SK-N-SH (cell line): ENCODE data around the gene RAPGEF4. TPM values are rescaled to one million over a fixed set of nuclear protein-coding genes. Genes with fewer than 3 reads are reported as not detected.
A peak's percentile ranks its signal among the peaks of the same experiment; 100 is the strongest.

Experiments
- CTCF ChIA-PET: fragments of 300-600, 350-600 bp; formaldehyde crosslinking; extraction: SDS; loops from one replicate; lab custom pipeline; 2021; lab: Yijun Ruan, JAX
- POLR2A ChIA-PET: fragments of 350-600 bp; sonication (Branson Sonifier 250); formaldehyde crosslinking; extraction: SDS; loops from one replicate; lab custom pipeline; 2020; ENCODE audit warnings: antibody characterized with exemption, inconsistent platforms; lab: Yijun Ruan, JAX
- DNase-seq: peaks from one replicate; pipeline ENCODE4 v3.0.0; 2012
- H2AFZ ChIP-seq: fragments of 200-600 bp; sonication (generic); 2 replicates; pipeline ENCODE4 v1.8.1; 2016; ENCODE audit warnings: antibody characterized with exemption, mild to moderate bottlenecking, low read depth
- H3F3A ChIP-seq: fragments of 200-600 bp; sonication (generic); replicated peaks from 2 replicates; pipeline ENCODE3; 2016; ENCODE audit warnings: antibody characterized with exemption, mild to moderate bottlenecking; ENCODE audit not compliant: insufficient read depth
- H3K27ac ChIP-seq, 2 experiments: fragments of 200-500 bp in 1 of 2; fragments of 200-600 bp in 1 of 2; sonication (Bioruptor generic) in 1 of 2; sonication (generic), shearing (Covaris generic) in 1 of 2; 2 replicates each; pipeline versions ENCODE4 v1.5.1 to v1.6.1; 2014 to 2016; ENCODE audit warnings: low read depth in 2 of 2, inconsistent platforms in 1 of 2, low read length in 1 of 2, mild to moderate bottlenecking in 1 of 2, mixed read lengths in 1 of 2
- H3K27me3 ChIP-seq: fragments of 200-600 bp; sonication (generic), shearing (Covaris generic); 2 replicates; pipeline ENCODE4 v1.6.1; 2016; ENCODE audit warnings: mixed run types; ENCODE audit not compliant: insufficient read depth
- H3K36me3 ChIP-seq, 2 experiments: fragments of 200-500 bp in 1 of 2; fragments of 200-600 bp in 1 of 2; sonication (Bioruptor generic) in 1 of 2; sonication (generic) in 1 of 2; replicated peaks in 1 of 2; 2 replicates each; pipeline versions ENCODE3 to v1.5.1; 2014 to 2016; ENCODE audit warnings: low read length in 1 of 2, mild to moderate bottlenecking in 1 of 2; ENCODE audit not compliant: insufficient read depth in 2 of 2, control insufficient read depth in 1 of 2
- H3K4me1 ChIP-seq, 2 experiments: fragments of 200-500 bp in 1 of 2; fragments of 200-600 bp in 1 of 2; sonication (Bioruptor generic) in 1 of 2; sonication (generic), shearing (Covaris generic) in 1 of 2; 2 replicates each; pipeline versions ENCODE4 v1.5.1 to v1.6.1; 2014 to 2016; ENCODE audit warnings: low read depth in 1 of 2, low read length in 1 of 2, mixed run types in 1 of 2; ENCODE audit not compliant: insufficient read depth in 2 of 2, control insufficient read depth in 1 of 2
- H3K4me2 ChIP-seq: fragments of 200-600 bp; sonication (generic), shearing (Covaris generic); 2 replicates; pipeline ENCODE4 v1.6.1; 2017; ENCODE audit warnings: mixed run types
- H3K4me3 ChIP-seq, 2 experiments: fragments of 200-500 bp in 1 of 2; fragments of 200-600 bp in 1 of 2; sonication (Bioruptor generic) in 1 of 2; sonication (generic), shearing (Covaris generic) in 1 of 2; 2 replicates each; pipeline versions ENCODE4 v1.5.1 to v1.8.1; 2014 to 2016; ENCODE audit warnings: low read depth in 2 of 2, inconsistent platforms in 1 of 2, low read length in 1 of 2, mild to moderate bottlenecking in 1 of 2, mixed read lengths in 1 of 2, moderate library complexity in 1 of 2
- H3K79me2 ChIP-seq: fragments of 200-600 bp; sonication (generic); 2 replicates; pipeline ENCODE4 v1.8.1; 2017; ENCODE audit warnings: mild to moderate bottlenecking; ENCODE audit not compliant: insufficient read depth
- H3K9ac ChIP-seq: fragments of 200-600 bp; sonication (generic); 2 replicates; pipeline ENCODE4 v1.6.1; 2017; ENCODE audit warnings: mixed run types
- H3K9me2 ChIP-seq: fragments of 200-600 bp; sonication (generic); 2 replicates; pipeline ENCODE4 v1.6.1; 2017; ENCODE audit warnings: mixed run types
- H3K9me3 ChIP-seq: fragments of 200-600 bp; sonication (generic); 2 replicates; pipeline ENCODE4 v1.6.1; 2017; ENCODE audit warnings: mixed run types, mild to moderate bottlenecking, moderate library complexity
- H4K20me1 ChIP-seq: fragments of 200-600 bp; sonication (generic); 2 replicates; pipeline ENCODE4 v1.6.1; 2017; ENCODE audit warnings: mild to moderate bottlenecking, mixed run types; ENCODE audit not compliant: insufficient read depth
- EP300 ChIP-seq, 2 experiments: IDR thresholded peaks; 2 replicates each; pipeline versions ENCODE4 v1.4.0 to v1.6.1; 2012; ENCODE audit warnings: borderline replicate concordance in 1 of 2, low read depth in 1 of 2, low read length in 1 of 2
- FOXJ3 ChIP-seq: sonication (generic); formaldehyde crosslinking; IDR thresholded peaks from 2 replicates; pipeline ENCODE4 v1.5.1; 2020; ENCODE audit warnings: mild to moderate bottlenecking, missing genetic modification reagents
- FOXM1 ChIP-seq: IDR thresholded peaks from 2 replicates; pipeline ENCODE4 v1.4.0; 2012; ENCODE audit warnings: low read depth, mild to moderate bottlenecking
- NFIC ChIP-seq: IDR thresholded peaks from 2 replicates; pipeline ENCODE4 v1.4.0; 2012; ENCODE audit warnings: borderline replicate concordance
- POLR2AphosphoS5 ChIP-seq: IDR thresholded peaks from 2 replicates; pipeline ENCODE4 v1.6.1; 2012; ENCODE audit warnings: low read depth, low read length
- RCOR1 ChIP-seq: fragments of 150-350 bp; IDR thresholded peaks from 2 replicates; pipeline ENCODE4 v1.6.1; 2017; ENCODE audit warnings: antibody characterized with exemption, low read length
- REST ChIP-seq: IDR thresholded peaks from 2 replicates; pipeline ENCODE4 v1.6.1; 2012; ENCODE audit warnings: mild to moderate bottlenecking, low read depth, low read length, moderate library complexity
- RXRA ChIP-seq: IDR thresholded peaks from 2 replicates; pipeline ENCODE4 v1.4.0; 2012; ENCODE audit warnings: low read depth, mild to moderate bottlenecking, borderline replicate concordance
- TEAD4 ChIP-seq: IDR thresholded peaks from 2 replicates; pipeline ENCODE4 v1.4.0; 2012; ENCODE audit warnings: mild to moderate bottlenecking, borderline replicate concordance; ENCODE audit not compliant: insufficient read depth
- WGBS: methylation state at CpG from one replicate; pipeline ENCODE4 v1.1.6; 2017; ENCODE audit warnings: low lambda C conversion rate; 5-methylcytosine and 5-hydroxymethylcytosine counted together
- polyA plus RNA-seq, 3 experiments: library from polyadenylated mRNA; depleted of rRNA; stranded (reverse); fragments of >200 nt; gene quantifications; 2 replicates each; pipeline ENCODE4 v1.2.3, GENCODE V29; 2012
- TF ChIP-seq, protein P1 (sequence below): fragments of 200-600 bp; sonication (generic); IDR thresholded peaks from 2 replicates; pipeline ENCODE4 v1.6.1; 2017; ENCODE audit warnings: antibody characterized with exemption, mild to moderate bottlenecking, moderate library complexity
- TF ChIP-seq, protein P2 (sequence below): fragments of 150-350 bp; IDR thresholded peaks from 2 replicates; pipeline ENCODE4 v1.6.1; 2017; ENCODE audit warnings: antibody characterized with exemption, low read length, low read depth, borderline replicate concordance
- TF ChIP-seq, protein P3 (sequence below): IDR thresholded peaks from 2 replicates; pipeline ENCODE4; 2012
- TF ChIP-seq, protein P4 (sequence below): IDR thresholded peaks from 2 replicates; pipeline ENCODE4 v1.4.0; 2012; ENCODE audit warnings: low read depth, borderline replicate concordance

RAPGEF4 gene
- polyA plus RNA-seq, 1 of the 3 experiments (the other 2 are of a cell fraction), result 0.30 TPM

GRCh38 chr2:173077506-173078177 is 342.0 kb downstream of the RAPGEF4 start:
- H3K9me3 ChIP-seq, result no peaks in the 10 kb centered on the region
- peak overlapping the region; percentile 85 to 88; a peak in 3 of 4 replicates for H3K27ac ChIP-seq
- peaks cover 63% of the 10 kb centered on the region for H3K79me2 ChIP-seq
- CTCF ChIA-PET, result interaction anchor here (1.0 to 1.8 kb wide), 3 partner anchors 50 to 133 kb away, joined by 5 to 7 read pairs (median 6); no protein-coding TSS in a partner anchor
- peaks cover 3 to 4% of the 10 kb centered on the region in 2 experiments; a peak in 3 of 4 replicates for H3K4me1 ChIP-seq
- peak overlapping the region; percentile 92 for H3K9ac ChIP-seq
- WGBS, result 62% methylated on average over 5 of the region's 5 CpGs
- no peak for DNase-seq
- no peaks in the 10 kb centered on the region for H4K20me1 ChIP-seq
- H3K27me3 ChIP-seq, result no peaks in the 10 kb centered on the region
- POLR2A ChIA-PET, result no interaction called here
- TF ChIP-seq NFIC (0 out of 2 replicates have a peak, but pooled peaks have one; percentile 8), TEAD4 (no peak)
- no peaks in the 10 kb centered on the region for H3K9me2 ChIP-seq
- peak overlapping the region; percentile 85; a peak in 3 of 4 replicates for H3K4me3 ChIP-seq
- H3K36me3 ChIP-seq, result no peaks in the 10 kb centered on the region
- peak overlapping the region; percentile 88 for H3K4me2 ChIP-seq
- no peak overlapping the region for H2AFZ ChIP-seq
- H3F3A ChIP-seq, result peaks cover 13% of the 10 kb centered on the region

DNA sequence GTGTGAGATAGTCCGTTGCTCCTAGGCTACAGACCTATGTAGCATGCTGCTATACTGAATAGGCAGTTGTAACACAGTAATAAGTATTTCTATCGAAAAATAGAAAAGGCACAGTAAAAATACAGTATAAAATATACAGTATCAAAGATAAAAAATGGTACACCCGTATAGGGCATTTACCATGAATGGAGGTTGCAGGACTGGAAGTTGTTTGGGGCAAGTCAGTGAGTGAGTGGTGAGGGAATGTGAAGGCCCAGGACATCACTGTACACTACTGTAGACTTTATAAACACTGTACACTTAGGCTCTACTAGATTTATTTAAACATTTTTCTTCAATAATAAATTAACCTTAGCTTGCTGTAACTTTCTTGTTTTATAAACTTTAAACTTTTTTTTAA is 343.5 kb downstream of the RAPGEF4 start:
- Histone ChIP-seq H3K4me2 (no peak overlapping the region), H3K9ac (no peak overlapping the region), H3K27ac (peak overlapping the region in 1 of 2 experiments; percentile 88; a peak in 2 of 4 replicates), H3K27me3 (no peaks in the 10 kb centered on the region), H3K9me3 (no peaks in the 10 kb centered on the region), H3K4me1 (peaks cover 3 to 10% of the 10 kb centered on the region in 2 experiments; a peak in 3 of 4 replicates), H3K4me3 (no peak overlapping the region), H2AFZ (no peak overlapping the region), H3K79me2 (peaks cover 77% of the 10 kb centered on the region), H3F3A (peaks cover 13% of the 10 kb centered on the region), H3K9me2 (no peaks in the 10 kb centered on the region), H3K36me3 (no peaks in the 10 kb centered on the region), H4K20me1 (no peaks in the 10 kb centered on the region)
- TF ChIP-seq FOXJ3 (CRISPR knock-in tag), result no peak
- TF ChIP-seq EP300 (IDR thresholded peaks at IDR 0.05; ENCODE audit: borderline replicate concordance in 1 of 2, low read depth in 1 of 2, low read length in 1 of 2), result no peak
- TF ChIP-seq RCOR1, result no peak
- TF ChIP-seq, protein P1, sequence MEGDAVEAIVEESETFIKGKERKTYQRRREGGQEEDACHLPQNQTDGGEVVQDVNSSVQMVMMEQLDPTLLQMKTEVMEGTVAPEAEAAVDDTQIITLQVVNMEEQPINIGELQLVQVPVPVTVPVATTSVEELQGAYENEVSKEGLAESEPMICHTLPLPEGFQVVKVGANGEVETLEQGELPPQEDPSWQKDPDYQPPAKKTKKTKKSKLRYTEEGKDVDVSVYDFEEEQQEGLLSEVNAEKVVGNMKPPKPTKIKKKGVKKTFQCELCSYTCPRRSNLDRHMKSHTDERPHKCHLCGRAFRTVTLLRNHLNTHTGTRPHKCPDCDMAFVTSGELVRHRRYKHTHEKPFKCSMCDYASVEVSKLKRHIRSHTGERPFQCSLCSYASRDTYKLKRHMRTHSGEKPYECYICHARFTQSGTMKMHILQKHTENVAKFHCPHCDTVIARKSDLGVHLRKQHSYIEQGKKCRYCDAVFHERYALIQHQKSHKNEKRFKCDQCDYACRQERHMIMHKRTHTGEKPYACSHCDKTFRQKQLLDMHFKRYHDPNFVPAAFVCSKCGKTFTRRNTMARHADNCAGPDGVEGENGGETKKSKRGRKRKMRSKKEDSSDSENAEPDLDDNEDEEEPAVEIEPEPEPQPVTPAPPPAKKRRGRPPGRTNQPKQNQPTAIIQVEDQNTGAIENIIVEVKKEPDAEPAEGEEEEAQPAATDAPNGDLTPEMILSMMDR, result no peak
- TF ChIP-seq, protein P2, sequence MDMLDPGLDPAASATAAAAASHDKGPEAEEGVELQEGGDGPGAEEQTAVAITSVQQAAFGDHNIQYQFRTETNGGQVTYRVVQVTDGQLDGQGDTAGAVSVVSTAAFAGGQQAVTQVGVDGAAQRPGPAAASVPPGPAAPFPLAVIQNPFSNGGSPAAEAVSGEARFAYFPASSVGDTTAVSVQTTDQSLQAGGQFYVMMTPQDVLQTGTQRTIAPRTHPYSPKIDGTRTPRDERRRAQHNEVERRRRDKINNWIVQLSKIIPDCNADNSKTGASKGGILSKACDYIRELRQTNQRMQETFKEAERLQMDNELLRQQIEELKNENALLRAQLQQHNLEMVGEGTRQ, result no peak
- TF ChIP-seq, protein P3, sequence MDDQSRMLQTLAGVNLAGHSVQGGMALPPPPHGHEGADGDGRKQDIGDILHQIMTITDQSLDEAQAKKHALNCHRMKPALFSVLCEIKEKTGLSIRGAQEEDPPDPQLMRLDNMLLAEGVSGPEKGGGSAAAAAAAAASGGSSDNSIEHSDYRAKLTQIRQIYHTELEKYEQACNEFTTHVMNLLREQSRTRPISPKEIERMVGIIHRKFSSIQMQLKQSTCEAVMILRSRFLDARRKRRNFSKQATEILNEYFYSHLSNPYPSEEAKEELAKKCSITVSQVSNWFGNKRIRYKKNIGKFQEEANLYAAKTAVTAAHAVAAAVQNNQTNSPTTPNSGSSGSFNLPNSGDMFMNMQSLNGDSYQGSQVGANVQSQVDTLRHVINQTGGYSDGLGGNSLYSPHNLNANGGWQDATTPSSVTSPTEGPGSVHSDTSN, result no peak
- no peak for TF ChIP-seq RXRA
- no peak for TF ChIP-seq REST
- TF ChIP-seq FOXM1, result no peak
- no peak for TF ChIP-seq POLR2AphosphoS5
- TF ChIP-seq, protein P4, sequence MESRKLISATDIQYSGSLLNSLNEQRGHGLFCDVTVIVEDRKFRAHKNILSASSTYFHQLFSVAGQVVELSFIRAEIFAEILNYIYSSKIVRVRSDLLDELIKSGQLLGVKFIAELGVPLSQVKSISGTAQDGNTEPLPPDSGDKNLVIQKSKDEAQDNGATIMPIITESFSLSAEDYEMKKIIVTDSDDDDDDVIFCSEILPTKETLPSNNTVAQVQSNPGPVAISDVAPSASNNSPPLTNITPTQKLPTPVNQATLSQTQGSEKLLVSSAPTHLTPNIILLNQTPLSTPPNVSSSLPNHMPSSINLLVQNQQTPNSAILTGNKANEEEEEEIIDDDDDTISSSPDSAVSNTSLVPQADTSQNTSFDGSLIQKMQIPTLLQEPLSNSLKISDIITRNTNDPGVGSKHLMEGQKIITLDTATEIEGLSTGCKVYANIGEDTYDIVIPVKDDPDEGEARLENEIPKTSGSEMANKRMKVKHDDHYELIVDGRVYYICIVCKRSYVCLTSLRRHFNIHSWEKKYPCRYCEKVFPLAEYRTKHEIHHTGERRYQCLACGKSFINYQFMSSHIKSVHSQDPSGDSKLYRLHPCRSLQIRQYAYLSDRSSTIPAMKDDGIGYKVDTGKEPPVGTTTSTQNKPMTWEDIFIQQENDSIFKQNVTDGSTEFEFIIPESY, result no peak
- CTCF ChIA-PET, result interaction anchor here (1.1 to 2.5 kb wide), 3 partner anchors 13 to 131 kb away, joined by 3 to 7 read pairs (median 5); no protein-coding TSS in a partner anchor
- 90% methylated on average over 3 of the region's 3 CpGs for WGBS
- no peak for DNase-seq
- POLR2A ChIA-PET, result no interaction called here
